IPS-20b (cell line): ENCODE data around the gene IL9.

ENCODE experiments used
- H3K27ac ChIP-seq: one replicate; pipeline ENCODE4 v1.5.1; 2013; ENCODE audit warnings: low read length
- H3K27me3 ChIP-seq: 2 replicates; pipeline ENCODE4 v1.6.1; 2013; ENCODE audit warnings: mild to moderate bottlenecking, low read length, inconsistent platforms; ENCODE audit not compliant: insufficient read depth
- H3K36me3 ChIP-seq: 2 replicates; pipeline ENCODE4 v1.6.1; 2013; ENCODE audit warnings: low read depth, mild to moderate bottlenecking, inconsistent platforms, low read length, moderate library complexity; ENCODE audit not compliant: insufficient read depth
- H3K4me1 ChIP-seq: 2 replicates; pipeline ENCODE4 v1.6.1; 2013; ENCODE audit warnings: mild to moderate bottlenecking, control low read depth, inconsistent platforms, low read length, moderate library complexity; ENCODE audit not compliant: insufficient read depth
- H3K4me3 ChIP-seq: 2 replicates; pipeline ENCODE4 v1.5.1; 2013; ENCODE audit warnings: mild to moderate bottlenecking, low read length, inconsistent platforms
- H3K9ac ChIP-seq: 2 replicates; pipeline ENCODE4 v1.6.1; 2013; ENCODE audit warnings: low read depth, mild to moderate bottlenecking, inconsistent platforms, low read length, moderate library complexity
- H3K9me3 ChIP-seq: 2 replicates; pipeline ENCODE4 v1.6.1; 2013; ENCODE audit warnings: mild to moderate bottlenecking, low read depth, low read length, inconsistent platforms; ENCODE audit not compliant: insufficient read depth

IL9 gene

GRCh38 chr5:135879591-135879990 lies 16.1 kb downstream of the IL9 start:
- no peak overlapping the region for H3K4me3 ChIP-seq
- no peaks in the 10 kb centered on the region for H3K36me3 ChIP-seq

GRCh38 chr5:135878156-135878620 lies 17.5 kb downstream of the IL9 start:
- Histone ChIP-seq H3K4me1 (no peaks in the 10 kb centered on the region), H3K4me3 (no peak overlapping the region), H3K9ac (no peak overlapping the region), H3K36me3 (no peaks in the 10 kb centered on the region), H3K27me3 (no peaks in the 10 kb centered on the region), H3K27ac (no peak overlapping the region), H3K9me3 (no peaks in the 10 kb centered on the region)

More at GRCh38 chr5:135879591-135879990, 16.1 kb downstream of the IL9 start:
- H3K27ac ChIP-seq: no peak overlapping the region
- H3K9ac ChIP-seq: no peak overlapping the region
- no peaks in the 10 kb centered on the region for H3K4me1 ChIP-seq
- H3K27me3 ChIP-seq: no peaks in the 10 kb centered on the region
- H3K9me3 ChIP-seq: no peaks in the 10 kb centered on the region

GRCh38 chr5:135877570-135878155 lies 18.0 kb downstream of the IL9 start:
- H3K4me1 ChIP-seq: no peaks in the 10 kb centered on the region
- no peak overlapping the region for H3K27ac ChIP-seq
- H3K9ac ChIP-seq: no peak overlapping the region
- no peaks in the 10 kb centered on the region for H3K27me3 ChIP-seq
- no peaks in the 10 kb centered on the region for H3K9me3 ChIP-seq
- H3K36me3 ChIP-seq: no peaks in the 10 kb centered on the region
- no peak overlapping the region for H3K4me3 ChIP-seq

GRCh38 chr5:135876146-135876545 lies 19.5 kb downstream of the IL9 start:
- no peaks in the 10 kb centered on the region for H3K9me3 ChIP-seq
- no peaks in the 10 kb centered on the region for H3K27me3 ChIP-seq
- H3K9ac ChIP-seq: no peak overlapping the region
- no peaks in the 10 kb centered on the region for H3K36me3 ChIP-seq
- H3K27ac ChIP-seq: no peak overlapping the region
- H3K4me3 ChIP-seq: no peak overlapping the region
- no peaks in the 10 kb centered on the region for H3K4me1 ChIP-seq

- H3K4me1 ChIP-seq: no peaks in the 10 kb centered on the region
- no peaks in the 10 kb centered on the region for H3K27me3 ChIP-seq
- H3K9me3 ChIP-seq: no peaks in the 10 kb centered on the region
- no peaks in the 10 kb centered on the region for H3K36me3 ChIP-seq
- no peak overlapping the region for H3K27ac ChIP-seq
- no peak overlapping the region for H3K9ac ChIP-seq
- no peak overlapping the region for H3K4me3 ChIP-seq
Observed at GRCh38 chr5:135875567-135875966, 20.1 kb downstream of the IL9 start.

- H3K4me1 ChIP-seq: no peaks in the 10 kb centered on the region
- H3K9ac ChIP-seq: no peak overlapping the region
- no peaks in the 10 kb centered on the region for H3K27me3 ChIP-seq
- H3K9me3 ChIP-seq: no peaks in the 10 kb centered on the region
- no peak overlapping the region for H3K27ac ChIP-seq
- no peaks in the 10 kb centered on the region for H3K36me3 ChIP-seq
- no peak overlapping the region for H3K4me3 ChIP-seq
Observed at GRCh38 chr5:135874461-135874860, 21.2 kb downstream of the IL9 start.

- Histone ChIP-seq H3K36me3 (no peaks in the 10 kb centered on the region), H3K9me3 (no peaks in the 10 kb centered on the region), H3K27me3 (no peaks in the 10 kb centered on the region), H3K27ac (no peak overlapping the region), H3K4me3 (no peak overlapping the region), H3K9ac (no peak overlapping the region), H3K4me1 (no peaks in the 10 kb centered on the region)
Observed at GRCh38 chr5:135873831-135874230, 21.8 kb downstream of the IL9 start.

- Histone ChIP-seq H3K4me3 (no peak overlapping the region), H3K27me3 (no peaks in the 10 kb centered on the region), H3K9ac (no peak overlapping the region), H3K27ac (no peak overlapping the region), H3K36me3 (no peaks in the 10 kb centered on the region), H3K4me1 (no peaks in the 10 kb centered on the region), H3K9me3 (no peaks in the 10 kb centered on the region)
Observed at GRCh38 chr5:135871268-135871915, 24.2 kb downstream of the IL9 start.

- no peaks in the 10 kb centered on the region for H3K27me3 ChIP-seq
Observed at GRCh38 chr5:135869935-135870334, 25.7 kb downstream of the IL9 start.

GRCh38 chr5:135869276-135869675 lies 26.4 kb downstream of the IL9 start:
- no peaks in the 10 kb centered on the region for H3K36me3 ChIP-seq
- no peaks in the 10 kb centered on the region for H3K4me1 ChIP-seq
- no peaks in the 10 kb centered on the region for H3K9me3 ChIP-seq
- no peaks in the 10 kb centered on the region for H3K27me3 ChIP-seq
- H3K9ac ChIP-seq: no peak overlapping the region
- no peak overlapping the region for H3K27ac ChIP-seq
- no peak overlapping the region for H3K4me3 ChIP-seq

More at GRCh38 chr5:135869935-135870334, 25.7 kb downstream of the IL9 start:
- H3K36me3 ChIP-seq: no peaks in the 10 kb centered on the region
- H3K9me3 ChIP-seq: no peaks in the 10 kb centered on the region
- H3K9ac ChIP-seq: no peak overlapping the region
- H3K4me3 ChIP-seq: no peak overlapping the region
- no peak overlapping the region for H3K27ac ChIP-seq
- no peaks in the 10 kb centered on the region for H3K4me1 ChIP-seq

GRCh38 chr5:135868681-135869080 lies 27.0 kb downstream of the IL9 start:
- no peaks in the 10 kb centered on the region for H3K27me3 ChIP-seq
- no peak overlapping the region for H3K4me3 ChIP-seq
- H3K27ac ChIP-seq: no peak overlapping the region
- no peak overlapping the region for H3K9ac ChIP-seq
- no peaks in the 10 kb centered on the region for H3K4me1 ChIP-seq
- H3K9me3 ChIP-seq: no peaks in the 10 kb centered on the region
- H3K36me3 ChIP-seq: no peaks in the 10 kb centered on the region

GRCh38 chr5:135867599-135867998 lies 28.0 kb downstream of the IL9 start:
- Histone ChIP-seq H3K9me3 (no peaks in the 10 kb centered on the region), H3K27ac (no peak overlapping the region), H3K27me3 (no peaks in the 10 kb centered on the region; the same call in 1 of the 2 replicates), H3K4me1 (no peaks in the 10 kb centered on the region), H3K9ac (no peak overlapping the region), H3K4me3 (no peak overlapping the region), H3K36me3 (no peaks in the 10 kb centered on the region)
